ENCODE data around the gene THUMPD3.

Gene THUMPD3

GRCh38 chr3:9369508-9369907 lies 6.7 kb downstream of the THUMPD3 start:
- H3K27me3 ChIP-seq (replicated peaks; ENCODE audit: control insufficient read depth, insufficient read depth, low read length) = no peaks in the 10 kb centered on the region
- no peak overlapping the region for H3K4me3 ChIP-seq (ENCODE audit: low read length)
- no peaks in the 10 kb centered on the region for H3K9me3 ChIP-seq (ENCODE audit: control insufficient read depth, low read length)
- H3K36me3 ChIP-seq (ENCODE audit: control insufficient read depth, insufficient read depth, low read length, severe bottlenecking) = peaks cover 93% of the 10 kb centered on the region
- no peak for DNase-seq (ENCODE audit: low read depth)
- H3K4me1 ChIP-seq (ENCODE audit: control insufficient read depth, insufficient read depth, low read length) = peaks cover 8% of the 10 kb centered on the region
- H3K9ac ChIP-seq (ENCODE audit: low read length) = no peak overlapping the region

DNA sequence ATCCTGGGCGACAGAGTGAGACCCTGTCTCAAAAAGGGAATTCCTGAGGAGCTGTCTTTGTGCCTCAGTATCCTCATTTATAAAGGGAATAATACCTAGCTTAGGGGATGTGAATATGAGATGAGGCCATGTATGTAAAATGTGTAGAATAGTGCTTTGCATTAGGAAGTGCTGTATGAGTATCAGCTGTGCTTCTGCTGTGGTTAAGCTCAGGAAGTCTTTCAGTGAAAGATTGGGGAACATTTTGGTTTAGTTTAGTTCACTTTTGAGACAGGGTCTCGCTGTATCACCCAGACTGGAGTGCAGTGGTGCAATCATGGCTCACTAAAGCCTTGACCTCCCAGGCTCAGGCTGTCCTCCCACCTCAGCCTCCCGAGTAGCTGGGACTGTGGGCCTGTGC lies 10.6 kb downstream of the THUMPD3 start:
- DNase-seq (ENCODE audit: low read depth) = no peak

DNA sequence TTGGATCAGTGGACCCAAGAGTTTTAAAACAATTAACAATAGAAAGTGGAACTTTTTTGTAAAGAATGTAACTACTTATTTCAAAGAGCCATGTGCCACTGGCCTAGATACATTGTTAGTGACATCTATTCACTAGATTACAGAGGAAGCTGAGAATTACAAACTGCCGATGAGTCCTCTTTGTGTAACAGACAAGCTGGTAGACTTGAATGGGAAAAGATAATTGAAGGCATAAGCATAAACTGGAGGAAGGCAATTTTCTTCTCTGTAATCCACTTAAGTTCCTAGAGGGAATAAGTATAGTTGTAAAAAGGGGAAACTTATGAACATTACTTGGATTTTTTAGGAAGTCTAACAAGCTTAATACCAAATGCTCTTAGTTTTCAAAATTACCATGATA lies 15.1 kb downstream of the THUMPD3 start:
- H3K4me3 ChIP-seq (ENCODE audit: low read length) = no peak overlapping the region
- H3K4me1 ChIP-seq (ENCODE audit: control insufficient read depth, insufficient read depth, low read length) = no peaks in the 10 kb centered on the region
- DNase-seq (ENCODE audit: low read depth) = no peak
- no peak overlapping the region for H3K9ac ChIP-seq (ENCODE audit: low read length)
- no peaks in the 10 kb centered on the region for H3K9me3 ChIP-seq (ENCODE audit: control insufficient read depth, low read length)
- peaks cover 88% of the 10 kb centered on the region for H3K36me3 ChIP-seq (ENCODE audit: control insufficient read depth, insufficient read depth, low read length, severe bottlenecking)
- H3K27me3 ChIP-seq (replicated peaks; ENCODE audit: control insufficient read depth, insufficient read depth, low read length) = no peaks in the 10 kb centered on the region

More for the DNA sequence above, 10.6 kb downstream of the THUMPD3 start:
- Histone ChIP-seq H3K27me3 (replicated peaks; ENCODE audit: control insufficient read depth, insufficient read depth, low read length) (no peaks in the 10 kb centered on the region), H3K4me1 (ENCODE audit: control insufficient read depth, insufficient read depth, low read length) (no peaks in the 10 kb centered on the region), H3K9ac (ENCODE audit: low read length) (no peak overlapping the region), H3K4me3 (ENCODE audit: low read length) (no peak overlapping the region), H3K9me3 (ENCODE audit: control insufficient read depth, low read length) (no peaks in the 10 kb centered on the region), H3K36me3 (ENCODE audit: control insufficient read depth, insufficient read depth, low read length, severe bottlenecking) (peaks cover 97% of the 10 kb centered on the region)

GRCh38 chr3:9379327-9379726 lies 16.5 kb downstream of the THUMPD3 start:
- Histone ChIP-seq H3K4me1 (ENCODE audit: control insufficient read depth, insufficient read depth, low read length) (peaks cover 10% of the 10 kb centered on the region), H3K9me3 (ENCODE audit: control insufficient read depth, low read length) (no peaks in the 10 kb centered on the region), H3K9ac (ENCODE audit: low read length) (no peak overlapping the region), H3K4me3 (ENCODE audit: low read length) (no peak overlapping the region), H3K36me3 (ENCODE audit: control insufficient read depth, insufficient read depth, low read length, severe bottlenecking) (peaks cover 85% of the 10 kb centered on the region), H3K27me3 (replicated peaks; ENCODE audit: control insufficient read depth, insufficient read depth, low read length) (no peaks in the 10 kb centered on the region)
- no peak for DNase-seq (ENCODE audit: low read depth)

DNA sequence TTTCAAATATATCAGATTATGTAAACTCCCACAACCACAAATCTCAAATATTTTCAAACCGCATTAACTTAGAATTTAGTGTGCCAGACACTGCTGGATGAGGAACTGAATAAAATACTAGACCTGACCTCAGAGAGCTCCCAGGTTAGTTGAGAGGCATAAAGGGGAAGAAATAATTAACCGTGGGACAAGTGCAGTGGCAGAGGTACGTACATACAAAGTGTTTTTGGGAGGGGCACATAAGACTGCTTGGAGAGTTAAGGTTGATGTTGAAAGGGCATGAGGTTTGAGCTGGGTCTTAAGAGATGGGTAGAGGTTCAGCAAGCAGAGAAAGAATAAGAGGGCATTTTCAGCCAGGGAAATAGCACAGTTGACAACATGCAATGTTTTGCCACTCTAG lies 17.2 kb downstream of the THUMPD3 start:
- H3K27me3 ChIP-seq (replicated peaks; ENCODE audit: control insufficient read depth, insufficient read depth, low read length) = no peaks in the 10 kb centered on the region

GRCh38 chr3:9384141-9384828 lies 21.4 kb downstream of the THUMPD3 start:
- no peaks in the 10 kb centered on the region for H3K9me3 ChIP-seq (ENCODE audit: control insufficient read depth, low read length)
- H3K9ac ChIP-seq (ENCODE audit: low read length) = peak overlapping the region; percentile 23
- H3K4me1 ChIP-seq (ENCODE audit: control insufficient read depth, insufficient read depth, low read length) = peaks cover 21% of the 10 kb centered on the region
- no peak overlapping the region for H3K4me3 ChIP-seq (ENCODE audit: low read length)
- H3K36me3 ChIP-seq (ENCODE audit: control insufficient read depth, insufficient read depth, low read length, severe bottlenecking) = peaks cover 85% of the 10 kb centered on the region
- DNase-seq (ENCODE audit: low read depth) = peak; percentile 41
- no peaks in the 10 kb centered on the region for H3K27me3 ChIP-seq (replicated peaks; ENCODE audit: control insufficient read depth, insufficient read depth, low read length)

More for the DNA sequence above, 17.2 kb downstream of the THUMPD3 start:
- Histone ChIP-seq H3K9me3 (ENCODE audit: control insufficient read depth, low read length) (no peaks in the 10 kb centered on the region), H3K4me1 (ENCODE audit: control insufficient read depth, insufficient read depth, low read length) (peaks cover 17% of the 10 kb centered on the region), H3K9ac (ENCODE audit: low read length) (no peak overlapping the region), H3K4me3 (ENCODE audit: low read length) (no peak overlapping the region), H3K36me3 (ENCODE audit: control insufficient read depth, insufficient read depth, low read length, severe bottlenecking) (peaks cover 85% of the 10 kb centered on the region)
- DNase-seq (ENCODE audit: low read depth) = no peak

- Histone ChIP-seq H3K27me3 (replicated peaks; ENCODE audit: control insufficient read depth, insufficient read depth, low read length) (no peaks in the 10 kb centered on the region), H3K36me3 (ENCODE audit: control insufficient read depth, insufficient read depth, low read length, severe bottlenecking) (peaks cover 86% of the 10 kb centered on the region), H3K4me3 (ENCODE audit: low read length) (no peak overlapping the region), H3K9ac (ENCODE audit: low read length) (no peak overlapping the region), H3K4me1 (ENCODE audit: control insufficient read depth, insufficient read depth, low read length) (peaks cover 21% of the 10 kb centered on the region), H3K9me3 (ENCODE audit: control insufficient read depth, low read length) (no peaks in the 10 kb centered on the region)
- no peak for DNase-seq (ENCODE audit: low read depth)
These were observed 22.6 kb downstream of the THUMPD3 start for GRCh38 chr3:9385187-9386077.

DNA sequence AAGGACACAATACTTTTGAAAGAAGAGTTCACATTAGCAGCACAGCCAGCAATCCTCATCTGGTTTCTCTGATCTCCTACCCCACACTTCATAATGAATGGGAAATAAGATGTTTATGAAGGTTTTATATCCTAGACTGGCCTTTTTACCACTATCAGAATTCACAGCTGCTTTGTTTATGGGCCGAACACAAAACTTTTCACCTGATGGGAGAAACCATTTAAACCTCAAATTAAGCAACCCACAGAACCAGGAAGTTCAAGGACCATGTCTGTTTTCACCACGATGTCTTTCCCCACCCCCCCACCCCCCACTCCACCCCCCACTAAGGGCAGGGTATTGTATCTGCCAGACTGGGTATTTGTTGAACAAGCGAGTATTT lies 23.2 kb downstream of the THUMPD3 start:
- Histone ChIP-seq H3K4me3 (ENCODE audit: low read length) (no peak overlapping the region), H3K27me3 (replicated peaks; ENCODE audit: control insufficient read depth, insufficient read depth, low read length) (no peaks in the 10 kb centered on the region), H3K4me1 (ENCODE audit: control insufficient read depth, insufficient read depth, low read length) (peaks cover 25% of the 10 kb centered on the region), H3K36me3 (ENCODE audit: control insufficient read depth, insufficient read depth, low read length, severe bottlenecking) (peaks cover 87% of the 10 kb centered on the region), H3K9me3 (ENCODE audit: control insufficient read depth, low read length) (no peaks in the 10 kb centered on the region), H3K9ac (ENCODE audit: low read length) (no peak overlapping the region)
- no peak for DNase-seq (ENCODE audit: low read depth)

GRCh38 chr3:9386501-9387321 lies 23.9 kb downstream of the THUMPD3 start:
- H3K36me3 ChIP-seq (ENCODE audit: control insufficient read depth, insufficient read depth, low read length, severe bottlenecking) = peaks cover 90% of the 10 kb centered on the region
- H3K4me1 ChIP-seq (ENCODE audit: control insufficient read depth, insufficient read depth, low read length) = peaks cover 31% of the 10 kb centered on the region
- no peaks in the 10 kb centered on the region for H3K27me3 ChIP-seq (replicated peaks; ENCODE audit: control insufficient read depth, insufficient read depth, low read length)
- DNase-seq (ENCODE audit: low read depth) = no peak
- no peaks in the 10 kb centered on the region for H3K9me3 ChIP-seq (ENCODE audit: control insufficient read depth, low read length)
- H3K9ac ChIP-seq (ENCODE audit: low read length) = peak overlapping the region; percentile 2
- no peak overlapping the region for H3K4me3 ChIP-seq (ENCODE audit: low read length)

DNA sequence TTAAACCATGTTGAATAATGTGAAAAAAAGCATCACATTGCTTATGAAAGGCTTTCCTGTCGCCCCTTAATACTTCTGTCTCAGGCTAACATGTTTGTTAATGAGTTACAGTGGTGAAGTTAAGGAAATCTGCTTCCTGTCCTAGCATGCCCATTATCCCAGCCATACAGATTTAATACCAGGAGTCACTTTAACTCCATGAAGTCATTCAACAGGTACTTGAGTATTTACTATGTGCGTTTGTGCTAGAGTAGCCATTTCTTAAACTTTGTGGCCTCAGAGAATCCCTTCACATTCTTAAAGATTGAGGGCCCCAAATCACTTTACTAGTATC lies 24.4 kb downstream of the THUMPD3 start:
- no peaks in the 10 kb centered on the region for H3K9me3 ChIP-seq (ENCODE audit: control insufficient read depth, low read length)
- H3K36me3 ChIP-seq (ENCODE audit: control insufficient read depth, insufficient read depth, low read length, severe bottlenecking) = peaks cover 94% of the 10 kb centered on the region
- H3K4me1 ChIP-seq (ENCODE audit: control insufficient read depth, insufficient read depth, low read length) = peaks cover 37% of the 10 kb centered on the region
- H3K27me3 ChIP-seq (replicated peaks; ENCODE audit: control insufficient read depth, insufficient read depth, low read length) = no peaks in the 10 kb centered on the region
- DNase-seq (ENCODE audit: low read depth) = no peak
- H3K4me3 ChIP-seq (ENCODE audit: low read length) = no peak overlapping the region
- no peak overlapping the region for H3K9ac ChIP-seq (ENCODE audit: low read length)

GRCh38 chr3:9388142-9388541 lies 25.3 kb downstream of the THUMPD3 start:
- Histone ChIP-seq H3K4me1 (ENCODE audit: control insufficient read depth, insufficient read depth, low read length) (peaks cover 44% of the 10 kb centered on the region), H3K9me3 (ENCODE audit: control insufficient read depth, low read length) (no peaks in the 10 kb centered on the region), H3K27me3 (replicated peaks; ENCODE audit: control insufficient read depth, insufficient read depth, low read length) (no peaks in the 10 kb centered on the region), H3K9ac (ENCODE audit: low read length) (no peak overlapping the region), H3K36me3 (ENCODE audit: control insufficient read depth, insufficient read depth, low read length, severe bottlenecking) (peaks cover 94% of the 10 kb centered on the region), H3K4me3 (ENCODE audit: low read length) (no peak overlapping the region)
- no peak for DNase-seq (ENCODE audit: low read depth)
